Activated CD4-positive, CD25-positive, alpha-beta regulatory T cell treated with anti-CD3 and anti-CD28 coated beads, Interleukin-2, amount 50 U/mL, for 72 hours (primary cell): ENCODE data around the gene KCNAB2.
"Not testable (repeated sequence)": the region's sequence is repeated elsewhere in the genome, so short reads cannot be mapped to it uniquely, and the experiment has no call there.

Experiments
- DNase-seq: peaks from one replicate; pipeline ENCODE4 v3.0.0; 2021

Gene KCNAB2

DNA sequence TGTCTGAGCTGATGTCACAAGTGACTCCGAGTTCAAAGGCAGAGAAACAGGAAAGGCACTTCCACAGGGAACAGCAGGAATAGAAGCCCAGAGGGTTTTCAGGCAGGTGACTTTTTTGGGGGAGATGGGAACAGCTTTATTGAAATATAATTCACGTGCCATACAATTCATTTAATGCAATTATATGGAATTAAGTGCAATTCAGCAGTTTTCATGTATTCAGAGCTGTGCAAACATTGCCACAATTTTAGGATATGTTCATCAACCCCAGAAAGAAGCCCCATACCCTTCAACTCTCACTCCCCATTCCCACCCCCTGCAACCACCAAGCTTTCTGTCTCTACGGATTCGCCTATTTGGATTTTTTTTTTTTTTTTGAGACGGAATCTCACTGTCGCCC lies 17.0 kb downstream of the KCNAB2 start:
- no peak for DNase-seq

DNA sequence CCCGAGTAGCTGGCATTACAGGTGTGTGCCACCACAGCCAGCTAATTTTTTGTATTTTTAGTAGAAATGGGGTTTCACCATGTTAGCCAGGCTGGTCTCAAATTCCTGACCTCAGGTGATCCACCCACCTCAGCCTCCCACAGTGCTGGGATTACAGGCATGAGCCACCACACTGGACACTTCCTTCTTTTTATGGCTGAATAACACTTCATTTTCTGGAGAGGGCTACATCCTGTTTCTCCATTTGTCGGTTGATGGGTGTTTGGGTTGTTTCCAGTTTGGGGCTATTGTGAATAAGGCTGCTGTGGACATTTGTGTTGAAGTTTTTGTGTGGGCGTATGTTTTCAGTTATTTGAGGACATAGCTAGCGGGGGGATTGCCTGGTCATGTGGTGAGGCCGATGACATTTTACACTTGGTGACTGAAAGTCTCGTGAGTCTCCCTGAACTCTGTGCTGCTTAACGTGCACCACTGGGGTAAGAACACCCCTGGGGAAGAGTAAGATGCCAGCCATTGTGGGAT lies 17.9 kb downstream of the KCNAB2 start:
- not testable (repeated sequence) for DNase-seq

DNA sequence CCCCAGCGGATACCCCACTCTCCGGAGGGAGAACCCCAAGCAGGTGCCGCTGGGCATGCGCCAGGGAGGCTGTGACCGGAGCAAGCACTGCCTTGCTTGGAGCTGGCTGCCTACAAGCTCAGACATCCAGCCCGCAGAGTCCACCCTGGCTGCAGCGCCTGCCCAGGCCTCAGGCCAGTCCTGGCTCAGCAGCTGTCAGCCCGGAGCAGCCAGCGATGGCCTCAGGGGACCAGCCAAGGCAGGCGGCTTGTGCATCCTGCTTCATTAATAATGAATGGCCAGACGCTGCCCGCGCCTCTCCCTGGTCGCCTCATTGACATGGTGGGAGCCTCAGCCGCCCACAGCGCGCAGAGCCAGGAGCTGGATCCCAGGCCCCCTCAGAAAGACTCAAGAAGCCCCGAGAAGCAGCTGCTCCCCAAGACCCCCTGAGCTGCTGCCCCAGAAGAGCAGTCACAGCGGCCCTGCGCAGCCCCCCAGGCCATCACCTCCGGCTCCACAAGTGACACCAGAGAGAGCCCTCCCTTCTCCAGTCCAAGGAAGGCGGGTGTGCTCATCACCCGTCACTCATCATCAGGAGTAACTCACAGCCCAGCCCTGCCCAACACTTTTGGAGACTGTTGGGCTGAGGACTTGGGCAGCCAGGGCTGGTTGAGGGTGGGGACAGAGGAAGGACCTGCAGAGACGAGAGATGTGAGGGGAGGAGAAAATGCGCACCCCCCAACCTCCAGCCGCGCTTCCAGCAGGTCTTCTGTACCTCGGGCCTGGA lies 19.6 kb downstream of the KCNAB2 start:
- DNase-seq = no peak

DNA sequence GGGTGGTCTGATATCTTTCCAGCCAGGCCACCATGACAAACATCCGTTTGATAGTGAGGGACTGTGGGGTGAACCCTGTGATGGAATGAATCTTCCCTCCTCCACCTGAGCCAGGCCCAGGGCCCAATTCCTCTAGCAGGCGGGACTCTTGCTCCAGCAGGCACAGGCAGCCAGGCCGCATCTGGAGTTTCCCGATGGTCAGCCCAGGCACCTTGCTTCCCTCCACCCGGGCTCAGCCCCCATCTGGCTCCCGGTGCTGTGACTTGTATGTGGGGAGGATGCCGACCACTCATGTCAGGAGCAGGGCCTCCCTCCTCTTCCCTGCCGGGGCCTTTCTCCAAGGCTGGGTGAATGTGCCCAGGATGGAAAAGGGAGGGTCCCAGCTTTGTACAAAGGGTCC lies 21.0 kb downstream of the KCNAB2 start:
- no peak for DNase-seq

DNA sequence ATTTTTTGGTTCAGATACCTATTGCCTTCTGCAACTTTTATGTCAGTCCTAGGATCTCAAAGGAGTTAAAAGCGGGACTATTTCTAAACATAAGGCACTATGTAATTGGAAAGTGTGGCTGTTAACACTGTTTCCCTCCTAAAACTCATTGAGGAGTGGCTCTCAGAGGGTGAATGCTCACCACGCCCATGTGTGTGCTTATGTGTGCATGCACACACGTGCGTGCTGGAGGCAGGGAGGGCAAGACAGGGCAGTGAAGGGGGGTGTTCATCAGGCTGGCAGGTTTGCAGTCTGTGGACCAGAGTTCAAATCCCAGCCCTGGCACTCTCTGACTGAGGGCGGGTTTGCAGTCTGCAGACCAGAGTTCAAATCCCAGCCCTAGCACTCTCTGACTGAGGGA lies 22.4 kb downstream of the KCNAB2 start:
- DNase-seq = no peak

DNA sequence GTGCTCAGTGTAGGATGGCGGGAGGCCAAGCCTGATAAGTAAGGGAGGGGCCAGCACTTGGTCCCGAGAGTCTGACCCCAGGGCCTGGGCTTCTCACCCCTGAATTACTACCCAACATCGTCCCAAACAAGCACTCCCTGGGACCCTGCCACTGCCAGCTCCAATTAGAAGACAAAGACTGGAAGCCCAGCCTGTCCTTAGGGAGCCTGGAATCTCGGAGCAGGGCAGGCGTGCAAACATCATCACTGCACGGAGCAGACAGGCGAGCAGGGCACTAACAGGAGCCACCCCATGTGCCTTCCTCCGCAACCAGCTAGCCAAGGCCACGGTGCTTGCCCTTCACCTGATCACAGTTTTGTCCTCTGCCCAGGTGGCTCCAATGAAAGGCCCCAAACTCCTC lies 23.2 kb downstream of the KCNAB2 start:
- no peak for DNase-seq

DNA sequence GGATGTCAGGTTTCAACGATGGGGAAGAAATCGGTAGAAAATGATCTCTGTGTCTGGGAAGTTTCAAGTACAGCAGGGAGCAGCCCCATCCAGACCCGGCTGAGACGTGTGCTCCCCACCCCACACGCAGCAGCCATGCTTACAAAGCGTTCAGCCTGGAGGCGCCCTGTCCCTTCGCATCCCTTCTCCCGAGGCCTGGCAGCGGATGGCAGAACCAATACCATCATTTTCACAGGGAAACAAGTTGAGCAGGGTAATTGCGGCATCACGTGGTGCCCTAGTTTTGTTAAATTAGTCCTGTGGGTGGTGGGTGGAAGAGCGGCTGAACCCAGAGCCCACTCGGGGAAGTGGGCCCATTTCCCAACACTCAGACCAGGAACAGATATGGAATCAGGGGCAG lies 23.9 kb downstream of the KCNAB2 start:
- no peak for DNase-seq

DNA sequence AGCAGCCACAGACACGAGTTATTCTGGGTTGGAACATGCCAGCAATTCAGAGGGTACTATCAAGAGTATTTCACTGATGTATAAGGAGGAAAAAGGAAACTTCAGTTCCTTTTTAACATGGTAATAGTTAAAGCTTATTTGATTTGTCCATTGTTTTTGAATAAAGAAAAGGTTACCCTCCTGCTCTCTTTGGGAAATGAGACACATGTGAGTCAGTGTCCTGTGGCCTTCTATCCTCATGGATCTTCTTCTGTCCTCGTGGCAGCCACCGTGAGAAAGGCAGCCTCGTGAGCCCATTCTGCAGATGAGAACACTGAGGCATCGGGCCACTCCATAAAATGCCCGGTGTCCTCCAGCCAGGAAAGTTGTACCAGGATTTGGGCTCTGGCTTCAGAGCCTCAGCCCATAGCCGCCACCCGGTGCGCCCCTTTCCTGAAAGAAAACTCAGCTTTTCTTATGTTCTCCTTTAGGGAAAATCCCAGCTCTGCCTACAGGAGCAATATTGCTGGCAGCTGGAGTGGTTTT lies 24.8 kb downstream of the KCNAB2 start:
- no peak for DNase-seq

DNA sequence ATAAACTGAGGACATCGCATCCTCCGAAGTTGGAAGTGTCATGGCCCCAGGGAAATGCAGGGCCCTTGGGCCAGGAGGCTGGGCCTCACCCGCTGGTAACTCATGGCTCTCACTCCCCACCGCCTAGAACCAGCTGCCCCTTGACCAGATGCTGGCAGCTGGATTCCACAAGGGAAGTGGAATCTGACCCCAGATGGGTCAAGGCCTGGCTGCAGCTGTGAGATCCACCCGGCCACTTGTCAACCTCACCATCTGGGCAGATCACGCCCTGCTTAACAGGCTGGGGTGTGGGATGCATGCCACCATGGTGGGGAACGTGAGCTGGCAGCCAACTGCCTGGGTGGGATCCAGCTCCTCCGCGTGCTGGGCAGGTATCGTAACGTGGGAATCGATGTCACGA lies 25.5 kb downstream of the KCNAB2 start:
- DNase-seq = no peak

DNA sequence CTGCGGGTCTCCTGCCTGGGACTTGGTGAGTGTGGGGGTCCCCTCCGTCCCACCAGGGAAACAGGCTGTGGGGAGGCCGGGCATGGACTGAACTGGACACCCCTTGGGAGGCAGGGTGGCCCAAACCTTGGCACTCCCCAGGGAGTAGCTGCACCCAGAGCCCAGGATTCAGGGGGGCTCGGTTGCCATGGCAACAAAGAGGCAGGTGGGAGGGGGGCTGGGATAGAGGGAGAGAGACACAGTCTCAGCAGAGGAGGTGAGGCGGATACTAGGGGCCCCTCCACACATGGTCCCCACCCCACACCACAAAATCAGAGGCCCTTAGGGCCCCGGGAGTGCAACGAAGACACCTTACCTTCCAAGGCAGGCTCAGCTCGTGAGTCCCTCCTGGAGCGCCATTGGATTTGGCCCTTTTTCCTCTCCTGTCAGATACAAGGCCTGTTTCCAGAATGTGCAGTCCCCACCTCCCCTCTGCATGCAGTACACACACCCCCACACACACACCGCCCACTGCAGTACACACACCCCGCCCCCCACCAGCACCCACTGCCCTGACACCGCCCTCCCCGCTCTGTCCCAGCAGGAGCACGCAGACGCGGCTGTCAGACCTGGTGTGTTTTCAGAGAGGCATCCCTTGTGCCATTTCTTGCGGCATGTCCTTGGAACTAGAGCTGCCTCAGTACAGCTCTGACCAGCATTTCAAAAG lies 27.2 kb downstream of the KCNAB2 start:
- DNase-seq = no peak

DNA sequence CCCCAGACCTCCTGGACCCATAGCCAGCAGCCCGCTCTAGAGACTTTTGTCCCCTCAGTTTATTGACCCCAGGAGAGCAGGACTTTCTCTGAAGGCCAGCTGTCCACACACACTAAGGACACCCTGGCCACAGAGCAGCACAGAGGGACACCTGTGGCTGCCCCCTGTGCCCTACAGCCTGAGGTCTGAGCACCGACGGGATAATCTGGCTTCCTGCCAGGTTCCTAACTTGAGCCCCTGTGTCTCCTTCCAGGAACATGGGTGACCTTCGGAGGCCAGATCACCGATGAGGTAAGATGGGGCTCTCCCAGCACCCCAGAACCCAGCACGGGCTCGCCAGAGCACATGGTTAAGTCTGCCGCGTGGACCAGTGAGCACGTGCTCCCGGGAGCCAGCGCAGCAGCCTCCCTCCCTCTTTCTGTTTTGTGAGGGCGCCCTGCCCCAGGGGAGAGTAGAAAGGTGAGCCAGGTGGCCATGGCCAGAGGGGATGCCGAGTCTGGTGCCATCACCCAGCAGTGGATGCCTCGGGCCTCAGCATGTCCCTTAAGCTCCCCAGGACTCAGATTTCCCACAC lies 27.9 kb downstream of the KCNAB2 start:
- no peak for DNase-seq

DNA sequence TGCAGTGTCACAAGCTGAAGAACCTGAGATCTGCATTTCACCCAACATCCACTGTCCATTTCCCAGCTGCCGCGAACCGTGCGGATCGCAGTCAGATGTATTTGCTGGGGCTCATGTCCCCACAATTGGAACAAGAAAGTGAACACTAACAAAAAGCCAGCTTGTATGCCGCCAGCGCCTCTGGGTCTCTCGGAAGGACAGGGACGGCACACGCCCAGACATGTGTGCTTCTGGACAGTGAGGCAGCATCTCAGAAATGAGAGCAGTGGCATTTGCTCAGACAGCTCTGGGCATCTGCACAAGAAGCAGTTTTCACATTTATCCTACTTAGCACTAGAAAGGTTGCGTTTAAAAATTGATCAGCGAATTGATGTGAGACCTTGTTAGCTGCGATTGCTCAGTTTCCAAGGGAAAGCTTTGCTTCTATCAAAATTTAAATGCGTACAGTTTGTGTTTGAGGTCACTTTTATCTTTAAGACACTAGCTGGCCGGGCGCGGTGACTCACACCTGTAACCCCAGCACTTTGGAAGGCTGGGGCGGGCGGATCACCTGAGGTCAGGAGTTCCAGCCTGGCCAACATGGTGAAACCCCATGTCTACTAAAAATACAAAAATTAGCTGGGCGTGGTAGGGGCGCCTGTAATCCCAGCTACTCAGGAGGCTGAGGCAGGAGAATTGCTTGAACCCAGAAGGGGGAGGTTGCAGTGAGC lies 28.7 kb downstream of the KCNAB2 start:
- DNase-seq = no peak

DNA sequence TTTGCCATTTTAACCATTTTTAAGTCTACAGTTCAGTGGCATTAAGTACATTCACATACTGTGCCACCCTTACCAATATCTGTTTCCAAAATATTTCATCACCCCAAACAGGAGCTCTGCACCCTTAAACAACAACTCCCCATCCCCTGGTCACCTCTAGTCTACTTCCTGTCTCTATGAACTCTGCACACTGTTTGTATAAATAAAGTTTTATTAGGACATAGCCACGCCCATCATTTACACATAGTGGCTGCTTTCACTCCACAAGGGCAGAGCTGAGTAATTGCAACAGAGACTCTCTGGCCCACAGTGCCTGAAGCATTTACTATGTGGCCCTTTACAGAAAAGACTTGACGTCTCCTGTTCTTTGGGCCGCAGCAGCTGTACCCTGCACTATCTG lies 30.1 kb downstream of the KCNAB2 start:
- no peak for DNase-seq

DNA sequence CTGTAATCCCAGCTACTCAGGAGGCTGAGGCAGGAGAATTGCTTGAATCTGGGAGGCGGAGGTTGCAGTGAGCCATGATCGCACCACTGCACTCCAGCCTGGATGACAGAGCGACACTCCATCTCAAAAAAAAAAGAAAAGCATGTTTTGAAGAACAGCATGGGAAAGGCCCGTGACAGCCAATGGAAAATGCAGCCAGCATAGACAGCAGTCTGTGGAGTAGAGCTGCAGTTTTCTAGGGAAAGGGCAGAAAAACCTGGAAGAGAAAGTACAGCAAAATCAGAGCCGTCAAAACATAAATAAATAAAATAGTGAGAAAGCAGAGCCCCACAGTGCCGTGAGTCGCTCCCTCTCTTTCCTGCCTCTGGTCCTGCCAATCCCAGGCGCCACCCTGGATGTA lies 31.4 kb downstream of the KCNAB2 start:
- DNase-seq = not testable (repeated sequence)

DNA sequence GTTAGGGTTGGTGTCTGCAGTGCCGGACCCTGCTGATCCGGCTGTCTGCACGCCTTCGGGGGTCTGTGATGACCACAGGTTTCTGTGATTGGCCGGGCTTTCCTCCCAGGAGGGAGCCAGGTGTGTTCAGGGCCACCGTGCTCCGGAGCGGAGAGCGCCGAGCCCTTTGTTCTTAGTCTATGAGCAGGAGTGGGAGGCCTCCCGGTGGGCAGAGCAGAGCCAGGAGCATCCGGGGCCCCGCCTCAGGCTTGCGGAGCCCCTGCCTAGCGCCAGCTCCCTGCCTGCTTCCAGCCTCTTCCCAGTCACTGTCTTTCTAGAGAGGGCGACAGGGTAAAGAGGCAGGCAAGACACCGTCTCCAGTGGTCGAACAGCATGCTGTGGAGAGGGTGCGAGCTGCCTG lies 31.8 kb downstream of the KCNAB2 start:
- DNase-seq = no peak

DNA sequence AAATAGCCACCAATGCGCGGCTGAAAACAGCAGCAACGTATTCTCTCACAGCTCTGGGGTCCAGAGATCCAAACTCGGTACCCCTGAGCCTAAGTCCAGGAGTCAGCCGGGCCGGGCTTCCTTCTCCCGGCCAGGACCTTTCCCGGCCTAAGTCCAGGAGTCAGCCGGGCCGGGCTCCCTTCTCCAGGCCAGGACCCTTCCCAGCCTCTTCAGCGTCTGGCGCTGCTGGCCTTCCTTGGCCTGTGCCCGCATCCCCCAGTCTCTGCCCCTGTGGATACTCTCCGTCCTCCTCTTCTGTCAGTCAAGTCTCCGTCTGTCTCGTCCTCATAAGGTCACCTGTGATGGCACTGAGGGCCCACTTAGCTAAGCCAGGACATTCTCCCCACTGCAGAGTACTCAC lies 32.2 kb downstream of the KCNAB2 start:
- no peak for DNase-seq

DNA sequence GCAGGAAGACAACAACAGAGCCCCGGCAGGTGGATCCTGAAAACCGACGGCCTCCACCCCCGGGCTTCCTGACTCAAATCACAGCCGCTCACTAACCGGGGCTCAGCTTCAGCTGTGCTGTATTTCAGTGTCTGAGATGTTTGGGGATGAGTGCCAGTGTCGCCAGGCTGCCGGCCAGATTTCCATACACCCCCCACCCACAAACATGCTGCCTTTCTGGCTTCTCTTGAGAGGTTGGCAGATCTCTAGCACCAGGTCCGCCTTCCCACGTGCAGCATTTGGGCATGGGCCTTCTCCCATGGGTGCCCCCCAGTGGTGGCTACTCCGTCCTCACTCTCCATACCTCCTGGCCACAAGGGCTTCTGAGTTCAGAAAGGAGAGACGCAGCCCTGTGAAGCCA lies 34.8 kb downstream of the KCNAB2 start:
- DNase-seq = no peak

DNA sequence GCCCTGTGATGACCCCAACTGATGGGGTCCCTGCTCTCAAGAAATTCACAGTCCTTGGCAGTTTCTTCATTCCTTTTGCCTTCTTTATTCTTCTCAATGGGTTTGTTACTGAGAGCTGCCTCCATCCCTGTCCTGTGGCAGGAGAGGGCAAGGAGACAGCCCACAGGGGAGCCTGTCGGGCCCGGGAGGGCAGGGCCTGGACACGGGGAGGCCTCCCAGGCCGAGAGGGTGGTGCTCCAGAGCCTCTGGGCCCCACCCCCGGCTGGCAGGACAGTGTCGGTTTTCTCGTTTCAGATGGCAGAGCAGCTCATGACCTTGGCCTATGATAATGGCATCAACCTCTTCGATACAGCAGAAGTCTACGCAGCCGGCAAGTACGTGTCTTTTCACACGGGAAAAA lies 36.2 kb downstream of the KCNAB2 start:
- DNase-seq = no peak

DNA sequence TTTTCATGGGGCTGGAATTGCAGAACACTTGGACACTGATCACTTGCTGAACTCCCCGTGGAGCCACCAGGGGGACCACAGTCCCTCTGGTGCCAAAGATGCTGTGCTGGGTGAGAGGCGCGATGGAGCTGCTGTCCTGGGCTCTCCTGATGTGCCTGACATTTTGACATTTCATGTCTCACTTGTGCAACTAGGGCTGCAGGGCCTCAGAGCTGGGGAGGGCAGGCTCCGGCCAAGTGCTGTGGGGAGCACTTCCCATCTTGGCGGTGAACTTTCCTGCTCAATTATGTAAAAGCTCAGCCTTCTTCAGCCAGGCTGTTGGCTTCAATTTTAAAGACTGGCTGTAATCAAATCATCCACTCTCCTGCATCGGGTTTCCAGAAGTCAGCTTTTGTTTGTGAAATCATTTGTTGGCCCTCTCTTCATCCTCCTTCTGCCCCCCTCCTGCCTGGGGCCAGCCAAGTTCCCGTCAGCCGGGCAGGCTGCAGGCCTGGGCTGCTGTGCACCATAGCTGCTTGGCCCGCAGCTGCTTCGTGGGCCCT lies 36.8 kb downstream of the KCNAB2 start:
- DNase-seq = no peak

DNA sequence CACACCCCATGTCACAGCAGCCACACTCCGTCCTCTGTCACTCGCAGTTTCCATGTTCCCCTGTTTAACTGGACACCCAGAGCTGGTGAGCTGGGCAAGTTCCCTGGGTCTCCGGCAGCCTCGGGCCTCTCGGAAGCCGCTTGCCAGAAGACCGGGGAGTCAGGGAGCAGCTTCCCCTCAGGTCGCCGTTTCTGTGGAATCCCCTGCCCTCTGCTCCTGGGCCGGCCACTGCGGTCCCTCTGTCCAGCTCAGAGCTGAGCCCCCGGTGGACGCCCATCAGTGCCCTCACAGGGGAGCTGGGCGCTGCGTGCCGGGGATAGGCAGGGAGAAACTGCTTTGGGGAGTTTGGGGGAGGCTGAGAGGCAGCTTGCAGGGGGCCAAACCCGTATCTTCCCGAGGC lies 37.7 kb downstream of the KCNAB2 start:
- no peak for DNase-seq

DNA sequence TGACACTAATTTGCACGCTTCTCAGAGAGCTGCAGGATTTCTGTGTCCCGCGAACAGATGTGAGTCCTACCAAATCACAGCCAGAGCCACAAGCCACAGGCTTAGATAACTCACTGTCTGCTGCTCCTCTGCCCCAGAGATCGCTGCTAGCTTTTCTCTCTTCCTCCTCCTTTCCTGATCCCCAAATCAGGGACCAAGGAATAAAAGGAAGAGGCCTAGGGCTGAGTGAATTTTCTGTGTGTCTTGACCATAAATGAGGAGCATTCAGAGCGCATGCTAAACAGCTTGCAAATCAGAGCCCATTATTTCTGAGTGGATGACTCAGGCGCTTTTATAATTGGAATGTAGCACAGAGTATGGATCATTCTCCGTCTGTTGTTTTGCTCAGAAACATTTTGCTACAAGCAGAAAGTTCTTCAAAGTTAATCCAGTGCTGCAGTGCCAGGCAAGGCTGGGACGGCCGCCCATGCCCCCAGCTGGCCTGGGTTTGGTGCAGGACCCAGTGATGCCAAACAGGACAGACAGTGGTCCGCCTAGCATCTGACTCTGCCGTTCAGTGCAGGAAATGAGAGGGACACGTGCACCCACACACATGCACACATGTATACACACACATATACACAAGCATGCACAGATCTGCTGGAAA lies 38.2 kb downstream of the KCNAB2 start:
- DNase-seq = no peak

DNA sequence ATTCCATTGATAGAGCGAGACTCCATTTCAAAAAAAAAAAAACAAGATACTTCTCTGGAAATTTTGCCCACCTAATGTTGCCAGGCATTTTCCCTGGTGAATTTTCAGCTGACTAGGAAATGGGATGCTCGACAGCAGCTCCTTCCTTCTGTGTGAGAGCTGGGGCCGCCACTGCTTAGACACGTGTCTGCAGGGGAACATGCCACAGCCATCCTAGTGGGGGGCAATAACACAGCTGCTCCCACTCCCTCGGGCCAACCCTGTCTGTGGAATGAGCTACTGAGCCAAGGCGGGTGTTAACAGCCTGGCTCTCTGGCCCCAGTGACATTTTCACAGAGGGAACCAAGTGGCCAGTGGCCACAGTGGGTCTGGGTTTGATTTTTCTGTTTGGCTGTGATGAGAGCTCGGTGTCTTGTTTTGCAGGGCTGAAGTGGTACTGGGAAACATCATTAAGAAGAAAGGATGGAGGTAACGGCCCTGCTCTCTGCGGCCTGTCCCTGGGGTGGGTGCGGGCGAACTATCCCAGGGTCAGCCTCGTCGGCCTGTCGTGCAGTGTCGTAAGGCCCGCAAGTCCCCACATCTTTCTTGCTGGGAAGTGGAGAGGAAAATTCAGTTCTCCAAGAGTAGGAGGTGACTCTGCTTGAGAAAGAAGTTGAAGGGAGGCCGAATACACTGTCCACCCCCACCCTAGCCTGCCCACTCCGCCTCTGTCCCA lies 39.2 kb downstream of the KCNAB2 start:
- no peak for DNase-seq
